Astrocyte (in vitro differentiated cells and primary cell): ENCODE measurements around the gene FRMD3.

Experiments used
- EZH2 ChIP-seq: IDR thresholded peaks from 2 replicates; pipeline ENCODE4 v1.6.1; 2012; ENCODE audit warnings: mild to moderate bottlenecking, low read length, inconsistent platforms; ENCODE audit not compliant: insufficient read depth
- TF ChIP-seq, protein P1 (sequence below): IDR thresholded peaks from 2 replicates; pipeline ENCODE4 v1.5.1; 2011; ENCODE audit warnings: low read depth, mild to moderate bottlenecking, inconsistent platforms, low read length, moderate library complexity; ENCODE audit not compliant: insufficient read depth

DNA sequence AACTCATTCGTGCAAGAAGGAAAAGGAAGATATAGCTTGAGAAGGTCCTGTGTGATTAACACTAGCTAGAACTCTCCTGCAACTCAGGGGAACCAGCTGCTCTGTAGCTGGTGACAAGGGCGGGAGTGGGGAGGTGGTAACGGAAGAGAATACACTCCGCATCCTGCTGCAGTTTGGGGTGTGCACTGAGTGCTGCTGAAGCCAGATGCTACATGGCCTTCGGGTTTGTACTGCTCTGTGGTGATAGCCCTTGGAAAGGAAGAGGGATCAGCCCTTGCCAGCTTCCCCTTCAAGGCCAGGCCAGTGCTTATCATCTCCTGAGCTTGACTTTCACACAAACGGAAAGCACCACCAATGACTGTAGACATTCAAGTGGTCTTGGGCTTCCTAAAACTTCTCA lies 34.3 kb downstream of the FRMD3 start:
- TF ChIP-seq, protein P1, sequence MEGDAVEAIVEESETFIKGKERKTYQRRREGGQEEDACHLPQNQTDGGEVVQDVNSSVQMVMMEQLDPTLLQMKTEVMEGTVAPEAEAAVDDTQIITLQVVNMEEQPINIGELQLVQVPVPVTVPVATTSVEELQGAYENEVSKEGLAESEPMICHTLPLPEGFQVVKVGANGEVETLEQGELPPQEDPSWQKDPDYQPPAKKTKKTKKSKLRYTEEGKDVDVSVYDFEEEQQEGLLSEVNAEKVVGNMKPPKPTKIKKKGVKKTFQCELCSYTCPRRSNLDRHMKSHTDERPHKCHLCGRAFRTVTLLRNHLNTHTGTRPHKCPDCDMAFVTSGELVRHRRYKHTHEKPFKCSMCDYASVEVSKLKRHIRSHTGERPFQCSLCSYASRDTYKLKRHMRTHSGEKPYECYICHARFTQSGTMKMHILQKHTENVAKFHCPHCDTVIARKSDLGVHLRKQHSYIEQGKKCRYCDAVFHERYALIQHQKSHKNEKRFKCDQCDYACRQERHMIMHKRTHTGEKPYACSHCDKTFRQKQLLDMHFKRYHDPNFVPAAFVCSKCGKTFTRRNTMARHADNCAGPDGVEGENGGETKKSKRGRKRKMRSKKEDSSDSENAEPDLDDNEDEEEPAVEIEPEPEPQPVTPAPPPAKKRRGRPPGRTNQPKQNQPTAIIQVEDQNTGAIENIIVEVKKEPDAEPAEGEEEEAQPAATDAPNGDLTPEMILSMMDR: no peak
- TF ChIP-seq EZH2: no peak
